ENCODE data around the gene MEGF11.

DNA sequence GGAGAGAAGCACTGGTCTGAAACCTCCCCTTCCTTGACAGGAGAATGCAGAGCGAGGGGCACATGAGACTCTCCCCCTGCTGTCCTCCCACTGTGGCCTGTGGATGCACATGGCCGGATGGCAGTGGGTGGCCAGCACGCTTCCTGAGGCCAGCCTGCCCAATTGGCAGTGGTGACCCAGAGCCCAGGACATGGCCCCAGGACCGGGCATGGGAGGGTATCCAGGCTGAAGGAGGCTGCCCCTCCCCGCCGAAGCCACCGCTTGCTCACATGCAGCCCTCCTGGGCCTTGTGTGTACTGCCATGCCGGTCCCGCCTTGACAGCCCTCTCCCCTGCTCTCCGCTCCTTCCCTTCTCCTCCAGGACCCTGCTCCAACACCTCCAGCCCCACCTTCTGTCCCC, 100.9 kb downstream of the MEGF11 start:
- TF ChIP-seq, protein P1, sequence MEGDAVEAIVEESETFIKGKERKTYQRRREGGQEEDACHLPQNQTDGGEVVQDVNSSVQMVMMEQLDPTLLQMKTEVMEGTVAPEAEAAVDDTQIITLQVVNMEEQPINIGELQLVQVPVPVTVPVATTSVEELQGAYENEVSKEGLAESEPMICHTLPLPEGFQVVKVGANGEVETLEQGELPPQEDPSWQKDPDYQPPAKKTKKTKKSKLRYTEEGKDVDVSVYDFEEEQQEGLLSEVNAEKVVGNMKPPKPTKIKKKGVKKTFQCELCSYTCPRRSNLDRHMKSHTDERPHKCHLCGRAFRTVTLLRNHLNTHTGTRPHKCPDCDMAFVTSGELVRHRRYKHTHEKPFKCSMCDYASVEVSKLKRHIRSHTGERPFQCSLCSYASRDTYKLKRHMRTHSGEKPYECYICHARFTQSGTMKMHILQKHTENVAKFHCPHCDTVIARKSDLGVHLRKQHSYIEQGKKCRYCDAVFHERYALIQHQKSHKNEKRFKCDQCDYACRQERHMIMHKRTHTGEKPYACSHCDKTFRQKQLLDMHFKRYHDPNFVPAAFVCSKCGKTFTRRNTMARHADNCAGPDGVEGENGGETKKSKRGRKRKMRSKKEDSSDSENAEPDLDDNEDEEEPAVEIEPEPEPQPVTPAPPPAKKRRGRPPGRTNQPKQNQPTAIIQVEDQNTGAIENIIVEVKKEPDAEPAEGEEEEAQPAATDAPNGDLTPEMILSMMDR (IDR thresholded peaks at IDR 0.05): no peak
- TF ChIP-seq POLR2A (IDR thresholded peaks at IDR 0.05): no peak

Measured in right lobe of liver (tissue), 4 donors.